Heart left ventricle (tissue), 16 donors: ENCODE data around the gene MAP7D3. TPM values are rescaled to one million over a fixed set of nuclear protein-coding genes. Genes with fewer than 3 reads are reported as not detected.

Experiments used
- ATAC-seq, 4 donors: fragments of 200-7000 bp; cut with Tn5 transposase; one replicate each; pipeline ENCODE4 v1.9.1; 2020 to 2022; ENCODE audit warnings: moderate library complexity in 4 of 4, mild to moderate bottlenecking in 3 of 4, moderate number of reproducible peaks in 1 of 4
- DNase-seq, 5 donors: peaks; one replicate each; pipeline ENCODE4 v3.0.0-alpha.2; 2020
- H3K27ac ChIP-seq, 12 donors: fragments of 200-600 bp; sonication (generic) in 4 of 12; one replicate each; pipeline versions ENCODE4 v1.5.0 to v1.8.0; 2016 to 2022; ENCODE audit warnings: mild to moderate bottlenecking in 2 of 12
- H3K27me3 ChIP-seq, 9 donors: fragments of 200-600 bp; sonication (generic) in 2 of 9; one replicate each; pipeline versions ENCODE4 v1.5.1 to v1.8.0; 2016 to 2022; ENCODE audit warnings: mild to moderate bottlenecking in 3 of 9
- H3K36me3 ChIP-seq, 9 donors: fragments of 200-600 bp; sonication (generic) in 2 of 9; one replicate each; pipeline versions ENCODE4 v1.5.0 to v1.8.0; 2018 to 2022; ENCODE audit warnings: mild to moderate bottlenecking in 2 of 9
- H3K4me1 ChIP-seq, 12 donors: fragments of 200-600 bp; sonication (generic) in 4 of 12; one replicate each; pipeline versions ENCODE4 v1.5.0 to v1.8.0; 2016 to 2022; ENCODE audit warnings: mild to moderate bottlenecking in 3 of 12
- H3K4me3 ChIP-seq, 12 donors: fragments of 200-600 bp; sonication (generic) in 4 of 12; one replicate each; pipeline versions ENCODE4 v1.5.0 to v1.8.0; 2017 to 2022; ENCODE audit warnings: mild to moderate bottlenecking in 9 of 12, moderate library complexity in 4 of 12
- H3K9me3 ChIP-seq, 12 donors: fragments of 200-600 bp; sonication (generic) in 4 of 12; one replicate each; pipeline versions ENCODE4 v1.5.0 to v1.8.0; 2016 to 2022; ENCODE audit warnings: mild to moderate bottlenecking in 1 of 12
- POLR2A ChIP-seq, 2 donors: fragments of 450-650 bp; IDR thresholded peaks; one replicate each; pipeline ENCODE4 v1.6.1; 2017; ENCODE audit warnings: antibody characterized with exemption in 2 of 2, mild to moderate bottlenecking in 2 of 2, moderate library complexity in 2 of 2
- WGBS, 4 donors: extraction: QIAGEN DNeasy Blood & Tissue Kit in 2 of 4; methylation state at CpG; one replicate each; pipeline versions ENCODE4 v1.1.5 to v1.1.7; 2013 to 2018; 5-methylcytosine and 5-hydroxymethylcytosine counted together
- intact Hi-C, 10 donors: fragments of 100-400 bp; cut with DNase I; formaldehyde crosslinking; loops; one replicate each; pipeline versions ENCODE4 v1.11.1 to v1.14.2; 2022
- polyA plus RNA-seq, 2 donors: library from polyadenylated mRNA; stranded (reverse); fragments of 200-250 nt; gene quantifications; one replicate each; pipeline ENCODE4 v1.2.3, GENCODE V29; 2013
- total RNA-seq, 9 donors: library from RNA; depleted of rRNA in 2 of 9; stranded (reverse); fragments of >200 nt in 2 of 9; fragmentation: NEBNext Ultra II Directional in 3 of 9; extraction: Animal tissue kit (Norgen Biotek cat#: 25700) in 3 of 9; gene quantifications; one replicate each; pipeline versions ENCODE4 v1.1.0 to v1.2.4, GENCODE V29; 2016 to 2023
- TF ChIP-seq, protein P1 (sequence below), 12 donors: fragments of 200-600 bp; sonication (generic) in 4 of 12; IDR thresholded peaks; one replicate each; pipeline versions ENCODE4 v1.5.0 to v1.8.0; 2018 to 2022; ENCODE audit warnings: antibody characterized with exemption in 12 of 12, mild to moderate bottlenecking in 5 of 12
- donor health status: ischemic (EF 13 %, LVEDD 7.1; RV severe dilation, severe dysfunction).
- donor health status: healthy with polysubstance abuse.
- donor health status: DM: no; HTN: yes; CAD: no.
- donor health status: DM: no; HTN: no; CAD: no.
- donor health status: ischemic (EF 25% LVEDD 6.9; RV normal size, moderate dysfunction).
- donor health status: ischemic (EF 25% LVEDD 5.7; RV mildly dilated, moderate dysfunction).
- donor health status: healthy.
- donor health status: DM: yes; HTN: yes; CAD: no.
- donor health status: ischemic (EF 35%, LVEDD 5.7; RV mildly dilated, moderate dysfunction).
- donor health status: nonischemic (EF 11% LVEDD 7.7; RV severe dilation, severe dysfunction).
- donor health status: DM: yes; HTN: yes; CAD: no.
- donor health status: PGD.
- donor health status: ischemic (EF 29% LVEDD 5.4; RV normal size, mild dysfunction).
- donor health status: nonischemic (EF 23%, LVEDD 6.1; RV moderate dilation, normal function).

Gene MAP7D3
- total and polyA plus RNA-seq, 11 donors, result 8.2 to 18.4 (median 12.7) TPM

DNA sequence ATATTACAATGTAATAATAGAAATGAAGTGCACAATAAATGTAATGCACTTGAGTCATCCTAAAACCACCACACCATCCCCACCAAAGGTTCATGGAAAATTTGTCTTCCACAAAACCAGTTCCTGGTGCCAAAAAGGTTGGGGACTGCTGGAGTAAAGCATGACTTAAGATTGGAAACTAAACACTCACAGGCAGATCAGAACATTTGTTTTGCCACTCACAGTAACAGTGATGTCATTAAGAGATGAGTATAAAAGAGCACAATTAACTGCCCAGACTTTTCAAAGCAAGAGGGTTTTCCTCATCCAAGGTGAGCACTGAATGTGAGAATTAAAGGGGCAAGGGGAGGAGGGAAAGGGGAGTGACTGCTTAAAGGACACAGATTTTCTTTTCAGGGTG, 35.6 kb downstream of the MAP7D3 start:
- ATAC-seq (no peak), DNase-seq (no peak)
- no peaks in the 10 kb centered on the region for H3K9me3 ChIP-seq
- intact Hi-C loops, result loop anchor here in 2 of 10 donors (5.0 to 10.0 kb wide), 2 partner anchors 49 to 52 kb away; no protein-coding TSS in a partner anchor
- peaks cover 0 to 13% (median 0%) of the 10 kb centered on the region in 12 donors for H3K4me1 ChIP-seq
- H3K36me3 ChIP-seq, result peaks cover 0 to 50% (median 28%) of the 10 kb centered on the region in 9 donors
- H3K27me3 ChIP-seq, result peaks cover 0 to 11% (median 0%) of the 10 kb centered on the region in 9 donors
- no peak for TF ChIP-seq POLR2A (IDR thresholded peaks at IDR 0.05)
- TF ChIP-seq, protein P1, sequence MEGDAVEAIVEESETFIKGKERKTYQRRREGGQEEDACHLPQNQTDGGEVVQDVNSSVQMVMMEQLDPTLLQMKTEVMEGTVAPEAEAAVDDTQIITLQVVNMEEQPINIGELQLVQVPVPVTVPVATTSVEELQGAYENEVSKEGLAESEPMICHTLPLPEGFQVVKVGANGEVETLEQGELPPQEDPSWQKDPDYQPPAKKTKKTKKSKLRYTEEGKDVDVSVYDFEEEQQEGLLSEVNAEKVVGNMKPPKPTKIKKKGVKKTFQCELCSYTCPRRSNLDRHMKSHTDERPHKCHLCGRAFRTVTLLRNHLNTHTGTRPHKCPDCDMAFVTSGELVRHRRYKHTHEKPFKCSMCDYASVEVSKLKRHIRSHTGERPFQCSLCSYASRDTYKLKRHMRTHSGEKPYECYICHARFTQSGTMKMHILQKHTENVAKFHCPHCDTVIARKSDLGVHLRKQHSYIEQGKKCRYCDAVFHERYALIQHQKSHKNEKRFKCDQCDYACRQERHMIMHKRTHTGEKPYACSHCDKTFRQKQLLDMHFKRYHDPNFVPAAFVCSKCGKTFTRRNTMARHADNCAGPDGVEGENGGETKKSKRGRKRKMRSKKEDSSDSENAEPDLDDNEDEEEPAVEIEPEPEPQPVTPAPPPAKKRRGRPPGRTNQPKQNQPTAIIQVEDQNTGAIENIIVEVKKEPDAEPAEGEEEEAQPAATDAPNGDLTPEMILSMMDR (IDR thresholded peaks at IDR 0.05), result no peak
- no peak overlapping the region for H3K4me3 ChIP-seq
- no peak overlapping the region for H3K27ac ChIP-seq

DNA sequence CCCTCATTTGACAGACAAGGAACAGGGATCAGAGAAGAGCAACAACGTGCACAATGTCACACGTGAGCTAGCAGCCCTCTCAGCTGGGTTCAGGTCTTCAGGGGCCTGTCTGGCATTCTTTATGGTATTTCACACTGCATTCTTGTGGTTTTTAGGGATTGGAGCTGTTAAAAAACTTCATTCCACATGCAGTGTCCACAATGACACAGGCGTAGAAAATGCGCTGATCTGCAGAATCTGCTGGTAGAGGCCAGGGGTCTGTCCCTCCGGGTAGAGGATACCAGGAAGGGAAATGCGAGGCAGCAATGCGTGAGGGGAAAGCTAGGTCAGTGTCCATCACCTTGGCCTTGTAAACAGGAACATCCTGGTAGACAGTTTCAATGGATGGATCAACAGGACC, 36.6 kb downstream of the MAP7D3 start:
- intact Hi-C loops, result loop anchor here in 4 of 10 donors (5.0 to 10.0 kb wide), 3 partner anchors 38 to 187 kb away; partner anchors contain the start of gene MAP7D3 (in 1 of the 4)
- no peak overlapping the region for H3K4me3 ChIP-seq
- ATAC-seq (no peak), DNase-seq (no peak)
- WGBS, 4 donors, result 53 to 68% (median 60%) methylated on average over 7 of the region's 7 CpGs
- peaks cover 0 to 51% (median 19%) of the 10 kb centered on the region in 9 donors for H3K36me3 ChIP-seq
- no peaks in the 10 kb centered on the region for H3K9me3 ChIP-seq
- peaks cover 0 to 22% (median 0%) of the 10 kb centered on the region in 12 donors for H3K4me1 ChIP-seq
- peak overlapping the region in 2 of 12 donors; percentile 29 to 44 for H3K27ac ChIP-seq
- no peak for TF ChIP-seq POLR2A (IDR thresholded peaks at IDR 0.05)
- TF ChIP-seq, protein P1 (IDR thresholded peaks at IDR 0.05), result no peak
- H3K27me3 ChIP-seq, result peaks cover 0 to 11% (median 0%) of the 10 kb centered on the region in 9 donors

DNA sequence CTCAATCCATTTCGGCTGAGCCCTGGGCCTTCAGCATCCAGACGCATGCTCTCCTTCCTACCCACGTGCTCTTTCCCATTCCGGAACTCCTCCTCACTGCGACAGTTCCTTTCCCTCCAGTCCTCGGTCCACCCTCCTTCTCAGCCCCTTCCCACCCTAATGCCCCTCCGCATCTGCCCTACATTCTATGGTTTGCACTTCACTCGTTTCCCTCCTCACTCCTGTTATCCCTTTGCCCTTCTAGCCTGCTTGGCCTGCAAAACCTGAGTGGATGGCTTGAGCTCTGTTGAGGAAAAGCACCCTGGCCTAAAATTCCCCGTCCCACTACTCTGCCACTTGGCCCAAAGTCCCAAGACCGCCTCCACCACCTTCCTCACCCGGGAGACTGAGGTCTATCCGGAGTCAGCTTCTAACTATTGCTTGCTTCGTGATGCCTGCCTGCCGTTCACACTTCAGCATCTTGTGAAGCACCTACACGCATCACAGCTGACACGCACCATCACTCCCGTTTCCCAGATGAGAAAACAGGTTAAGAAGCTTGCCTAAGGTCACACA, 38.6 kb downstream of the MAP7D3 start:
- Histone ChIP-seq H3K4me3 (no peak overlapping the region), H3K27ac (peak overlapping the region in 5 of 12 donors; percentile 34 to 88 (median 67)), H3K9me3 (no peaks in the 10 kb centered on the region), H3K4me1 (peaks cover 0 to 40% (median 5%) of the 10 kb centered on the region in 12 donors), H3K27me3 (peaks cover 0 to 8% (median 0%) of the 10 kb centered on the region in 9 donors), H3K36me3 (peaks cover 0 to 51% (median 17%) of the 10 kb centered on the region in 9 donors)
- no peak for TF ChIP-seq POLR2A (IDR thresholded peaks at IDR 0.05)
- TF ChIP-seq, protein P1 (IDR thresholded peaks at IDR 0.05), result no peak
- intact Hi-C loops, result loop anchor here in 5 of 10 donors (2.0 to 10.0 kb wide), 4 partner anchors 40 to 185 kb away; partner anchors contain the start of gene MAP7D3 (in 1 of the 5)
- ATAC-seq, result peak in 3 of 4 donors; percentile 34 to 44 (median 43)
- WGBS, 4 donors, result 60 to 72% (median 65%) methylated on average over 17 of the region's 17 CpGs
- DNase-seq, result no peak

DNA sequence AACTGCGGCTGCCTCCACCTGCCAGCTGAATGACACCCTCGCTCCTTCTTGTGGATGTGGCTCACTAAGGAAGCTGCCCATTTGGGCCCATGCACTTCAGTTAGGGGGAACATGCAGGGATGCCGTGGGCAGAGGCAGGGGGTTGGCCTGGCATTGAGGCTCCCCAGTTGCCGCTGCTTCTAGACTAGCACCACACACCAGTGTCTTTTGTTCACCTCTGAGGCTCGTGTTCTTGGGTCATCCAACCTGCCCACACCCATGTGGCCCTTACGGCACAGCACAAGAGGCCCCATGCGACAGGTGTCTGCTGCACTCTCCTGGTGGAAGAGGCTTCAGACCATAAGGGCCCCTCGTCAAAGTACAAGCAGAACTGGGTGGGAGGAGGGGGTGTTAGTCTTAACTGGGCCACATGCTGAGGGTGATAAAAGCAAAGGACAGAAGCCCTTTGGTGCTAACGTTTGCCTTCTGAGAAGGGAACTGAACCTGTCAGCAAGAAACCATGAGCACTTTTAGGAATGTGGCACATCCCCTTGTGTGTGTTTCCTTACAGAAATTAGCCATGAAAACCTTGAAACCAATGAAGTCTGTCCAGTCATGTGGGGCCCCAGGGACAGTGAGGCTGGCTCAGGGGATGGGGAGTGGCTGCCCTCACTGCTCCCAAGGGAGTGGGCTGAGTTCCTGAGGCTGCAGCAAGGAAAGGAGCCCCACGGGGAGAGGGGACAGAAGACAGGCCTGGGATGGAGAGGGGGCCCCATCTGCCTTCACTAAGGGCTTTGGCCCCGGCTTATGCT, 39.2 kb downstream of the MAP7D3 start:
- peaks cover 0 to 5% (median 0%) of the 10 kb centered on the region in 9 donors for H3K27me3 ChIP-seq
- TF ChIP-seq, protein P1 (IDR thresholded peaks at IDR 0.05), result no peak
- TF ChIP-seq POLR2A (IDR thresholded peaks at IDR 0.05), result no peak
- H3K36me3 ChIP-seq, result peaks cover 0 to 51% (median 22%) of the 10 kb centered on the region in 9 donors
- peak; percentile 35 to 56 (median 44) for ATAC-seq
- intact Hi-C loops, result loop anchor here in 6 of 10 donors (2.0 to 10.0 kb wide), 4 partner anchors 40 to 185 kb away; partner anchors contain the start of gene MAP7D3 (in 1 of the 6)
- no peaks in the 10 kb centered on the region for H3K9me3 ChIP-seq
- H3K4me3 ChIP-seq, result no peak overlapping the region
- H3K27ac ChIP-seq, result peak overlapping the region in 5 of 12 donors; percentile 34 to 88 (median 67)
- peaks cover 0 to 46% (median 5%) of the 10 kb centered on the region in 12 donors for H3K4me1 ChIP-seq
- DNase-seq, result peak in 1 of 5 donors; percentile 45
- 58 to 67% (median 64%) methylated on average over 10 to 11 of the region's 11 CpGs for WGBS, 4 donors
